WERI-Rb-1 (cell line): ENCODE measurements around the gene PRSS57.

ENCODE experiments used
- DNase-seq: peaks from one replicate; pipeline ENCODE4 v3.0.0-alpha.2; 2020
- H3K27ac ChIP-seq: fragments of 250-450 bp; sonication (Bioruptor Pico); 2 replicates; pipeline ENCODE4 v1.5.1; 2020; ENCODE audit warnings: mild to moderate bottlenecking, moderate library complexity
- H3K27me3 ChIP-seq: fragments of 250-450 bp; sonication (Bioruptor Pico); 2 replicates; pipeline ENCODE4 v1.5.1; 2021; ENCODE audit warnings: mild to moderate bottlenecking, low read depth, moderate library complexity; ENCODE audit not compliant: insufficient read depth, severe bottlenecking
- H3K36me3 ChIP-seq: fragments of 250-450 bp; sonication (Bioruptor Pico); 2 replicates; pipeline ENCODE4 v1.5.1; 2020; ENCODE audit warnings: mild to moderate bottlenecking, moderate library complexity
- H3K4me3 ChIP-seq: 2 replicates; pipeline ENCODE4 v1.5.1; 2011; ENCODE audit warnings: low read depth, mild to moderate bottlenecking, control low read depth, low read length
- H3K9me3 ChIP-seq: fragments of 250-450 bp; sonication (Bioruptor Pico); 2 replicates; pipeline ENCODE4 v1.5.1; 2021; ENCODE audit warnings: mild to moderate bottlenecking, moderate library complexity; ENCODE audit not compliant: severe bottlenecking
- TF ChIP-seq, protein P1 (sequence below): IDR thresholded peaks from 2 replicates; pipeline ENCODE4 v1.5.1; 2011; ENCODE audit warnings: low read depth, mild to moderate bottlenecking, control low read depth, inconsistent platforms, low read length

Gene PRSS57

DNA sequence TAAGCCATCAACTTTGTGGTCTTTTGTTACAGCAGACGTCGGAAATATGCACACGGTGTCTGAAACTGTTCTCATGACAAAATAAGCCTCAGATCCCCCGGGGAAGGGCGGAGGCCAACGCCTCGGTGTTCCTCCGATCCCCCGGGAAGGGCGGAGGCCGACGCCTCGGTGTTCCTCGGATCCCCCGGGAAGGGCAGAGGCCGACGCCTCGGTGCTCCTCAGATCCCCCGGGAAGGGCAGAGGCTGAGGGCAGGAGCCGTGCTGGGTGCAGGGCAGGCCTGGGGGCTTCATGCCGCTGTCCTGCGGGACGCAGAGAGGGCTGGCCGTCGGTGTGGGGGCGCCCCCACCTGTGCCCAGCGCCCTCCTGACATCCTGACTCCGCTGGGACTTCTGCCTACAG lies 50.9 kb downstream of the PRSS57 start:
- H3K27ac ChIP-seq: no peak overlapping the region
- no peak overlapping the region for H3K4me3 ChIP-seq
- no peak for DNase-seq
- H3K27me3 ChIP-seq: no peaks in the 10 kb centered on the region
- no peaks in the 10 kb centered on the region for H3K9me3 ChIP-seq
- TF ChIP-seq, protein P1, sequence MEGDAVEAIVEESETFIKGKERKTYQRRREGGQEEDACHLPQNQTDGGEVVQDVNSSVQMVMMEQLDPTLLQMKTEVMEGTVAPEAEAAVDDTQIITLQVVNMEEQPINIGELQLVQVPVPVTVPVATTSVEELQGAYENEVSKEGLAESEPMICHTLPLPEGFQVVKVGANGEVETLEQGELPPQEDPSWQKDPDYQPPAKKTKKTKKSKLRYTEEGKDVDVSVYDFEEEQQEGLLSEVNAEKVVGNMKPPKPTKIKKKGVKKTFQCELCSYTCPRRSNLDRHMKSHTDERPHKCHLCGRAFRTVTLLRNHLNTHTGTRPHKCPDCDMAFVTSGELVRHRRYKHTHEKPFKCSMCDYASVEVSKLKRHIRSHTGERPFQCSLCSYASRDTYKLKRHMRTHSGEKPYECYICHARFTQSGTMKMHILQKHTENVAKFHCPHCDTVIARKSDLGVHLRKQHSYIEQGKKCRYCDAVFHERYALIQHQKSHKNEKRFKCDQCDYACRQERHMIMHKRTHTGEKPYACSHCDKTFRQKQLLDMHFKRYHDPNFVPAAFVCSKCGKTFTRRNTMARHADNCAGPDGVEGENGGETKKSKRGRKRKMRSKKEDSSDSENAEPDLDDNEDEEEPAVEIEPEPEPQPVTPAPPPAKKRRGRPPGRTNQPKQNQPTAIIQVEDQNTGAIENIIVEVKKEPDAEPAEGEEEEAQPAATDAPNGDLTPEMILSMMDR: no peak
- peaks cover 43% of the 10 kb centered on the region for H3K36me3 ChIP-seq

DNA sequence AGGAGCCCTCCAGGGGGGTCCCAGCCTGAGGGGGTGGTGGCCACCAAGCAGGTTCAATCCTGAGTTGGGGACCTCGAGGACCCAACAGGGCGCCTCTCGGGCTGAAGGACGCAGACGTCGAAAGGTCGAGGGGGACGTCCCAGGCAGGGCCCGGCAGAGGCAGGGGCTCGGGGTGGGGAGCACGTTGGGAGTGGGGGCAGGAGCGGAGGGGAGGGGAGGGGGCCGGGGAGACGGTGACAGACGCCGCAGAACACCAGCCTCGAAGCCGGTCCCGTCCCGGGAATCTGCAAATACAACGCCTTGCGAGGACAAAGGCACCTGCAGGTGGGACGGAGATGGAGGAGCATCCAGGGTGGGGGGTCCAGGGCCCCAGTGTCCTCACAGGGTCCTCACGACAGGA lies 51.5 kb downstream of the PRSS57 start:
- no peak overlapping the region for H3K27ac ChIP-seq
- TF ChIP-seq, protein P1: no peak
- peaks cover 4% of the 10 kb centered on the region for H3K27me3 ChIP-seq
- no peak for DNase-seq
- H3K36me3 ChIP-seq: peaks cover 36% of the 10 kb centered on the region
- no peaks in the 10 kb centered on the region for H3K9me3 ChIP-seq
- H3K4me3 ChIP-seq: no peak overlapping the region

DNA sequence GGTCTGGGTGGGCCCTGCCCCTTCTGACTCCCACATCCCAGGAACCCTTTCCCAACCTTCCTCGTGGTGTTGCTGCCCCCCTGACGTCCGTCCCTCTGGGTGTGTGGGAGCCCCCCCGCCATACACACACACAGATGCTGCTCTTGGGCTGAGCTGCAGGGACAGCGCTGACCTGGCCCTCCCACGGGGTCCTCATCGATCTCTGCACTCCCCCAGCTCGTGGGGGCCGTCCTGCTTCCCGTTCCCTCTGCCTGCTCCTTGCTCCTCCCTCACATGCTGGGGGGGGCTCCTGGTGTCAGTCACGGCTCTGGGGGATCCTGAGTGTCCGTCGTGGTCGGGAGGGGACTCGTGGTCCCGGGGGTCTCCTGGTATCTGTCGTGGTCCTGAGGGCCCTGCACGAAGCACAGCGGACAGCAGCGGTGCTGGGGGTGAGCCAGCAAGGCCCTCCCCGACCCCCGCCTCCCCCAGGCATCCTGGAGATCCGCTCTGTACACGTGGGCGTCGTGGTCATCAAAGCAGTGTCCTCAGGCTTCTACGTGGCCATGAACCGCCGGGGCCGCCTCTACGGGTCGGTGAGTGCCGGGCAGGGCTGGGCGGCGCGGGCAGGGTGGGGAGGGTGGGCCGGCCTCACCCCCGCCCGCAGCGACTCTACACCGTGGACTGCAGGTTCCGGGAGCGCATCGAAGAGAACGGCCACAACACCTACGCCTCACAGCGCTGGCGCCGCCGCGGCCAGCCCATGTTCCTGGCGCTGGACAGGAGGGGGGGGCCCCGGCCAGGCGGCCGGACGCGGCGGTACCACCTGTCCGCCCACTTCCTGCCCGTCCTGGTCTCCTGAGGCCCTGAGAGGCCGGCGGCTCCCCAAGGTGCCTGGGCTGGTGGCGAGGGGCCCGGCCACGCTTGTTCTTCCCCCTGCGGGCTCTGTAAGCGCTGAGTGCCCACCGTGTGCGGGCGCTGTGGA lies 52.2 kb downstream of the PRSS57 start:
- peaks cover 32% of the 10 kb centered on the region for H3K36me3 ChIP-seq
- H3K27ac ChIP-seq: no peak overlapping the region
- no peak for DNase-seq
- TF ChIP-seq, protein P1: no peak
- H3K27me3 ChIP-seq: peaks cover 8% of the 10 kb centered on the region
- H3K4me3 ChIP-seq: no peak overlapping the region
- no peaks in the 10 kb centered on the region for H3K9me3 ChIP-seq

DNA sequence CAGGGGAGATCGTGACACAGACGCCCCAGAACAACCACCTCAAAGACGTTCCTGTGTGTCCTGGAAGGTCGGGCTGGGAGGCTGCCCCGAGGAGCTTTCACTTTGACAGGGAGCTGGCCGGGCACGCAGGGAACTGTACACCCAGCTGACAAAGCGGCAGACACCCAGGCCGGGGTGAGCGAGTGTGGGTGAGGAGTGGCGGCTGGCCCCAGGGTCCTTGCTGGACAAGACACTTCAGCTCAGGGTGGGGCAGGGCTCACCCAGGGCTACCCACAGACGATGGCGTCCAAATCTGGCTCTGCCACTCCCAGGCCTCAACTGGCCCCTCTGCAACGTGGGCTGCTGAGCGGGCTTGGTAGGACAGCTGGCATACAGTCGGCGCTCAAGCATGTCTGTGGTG lies 53.5 kb downstream of the PRSS57 start:
- DNase-seq: no peak
- H3K4me3 ChIP-seq: no peak overlapping the region
- no peak overlapping the region for H3K27ac ChIP-seq
- peaks cover 8% of the 10 kb centered on the region for H3K27me3 ChIP-seq
- H3K36me3 ChIP-seq: peaks cover 19% of the 10 kb centered on the region
- TF ChIP-seq, protein P1: no peak
- H3K9me3 ChIP-seq: no peaks in the 10 kb centered on the region

DNA sequence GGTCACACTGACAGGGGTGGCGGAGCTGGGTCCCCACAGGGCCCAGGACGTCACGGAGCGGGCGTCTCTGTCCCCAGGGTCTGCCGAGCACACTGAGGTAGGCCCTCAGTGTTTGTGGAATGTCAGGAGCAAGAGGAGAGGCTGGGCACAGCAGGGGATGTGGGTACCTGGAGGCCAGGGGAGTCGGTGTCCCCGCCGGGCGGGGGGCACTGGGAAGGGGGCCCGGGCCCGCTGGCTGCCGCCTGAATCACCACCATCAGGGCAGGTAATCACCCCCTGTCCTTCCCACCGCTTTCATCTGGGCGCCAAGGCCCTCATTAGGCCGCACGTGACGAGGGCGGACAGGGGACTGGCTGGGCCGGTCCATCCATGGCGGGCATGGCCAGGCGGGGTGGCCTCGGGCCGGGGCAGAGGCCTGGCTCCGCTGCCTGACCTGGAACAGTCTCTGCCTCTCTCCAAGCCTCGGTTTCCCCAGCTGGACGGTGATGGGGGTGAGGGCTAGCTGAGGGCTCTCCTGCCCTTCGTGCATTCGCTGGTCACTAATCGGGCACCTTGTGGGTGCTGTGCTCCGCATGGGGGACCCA lies 54.6 kb downstream of the PRSS57 start:
- no peak overlapping the region for H3K27ac ChIP-seq
- DNase-seq: no peak
- no peak overlapping the region for H3K4me3 ChIP-seq
- H3K9me3 ChIP-seq: no peaks in the 10 kb centered on the region
- peaks cover 8% of the 10 kb centered on the region for H3K27me3 ChIP-seq
- TF ChIP-seq, protein P1: no peak
- peaks cover 9% of the 10 kb centered on the region for H3K36me3 ChIP-seq
